Vagina (tissue), 2 donors: ENCODE data around the gene ADCY1. TPM values are rescaled to one million over a fixed set of nuclear protein-coding genes. Genes with fewer than 3 reads are reported as not detected.

Source experiments
- DNase-seq, 2 donors: peaks; one replicate each; pipeline ENCODE4 v3.0.0-alpha.2; 2017; ENCODE audit errors: extremely low spot score in 2 of 2
- H3K27ac ChIP-seq: fragments of 200-600 bp; sonication (generic); one replicate; pipeline ENCODE4 v1.5.1; 2019
- H3K27me3 ChIP-seq: fragments of 200-600 bp; sonication (generic); one replicate; pipeline ENCODE4 v1.5.1; 2019
- H3K36me3 ChIP-seq, 2 donors: fragments of 200-600 bp; sonication (generic); one replicate each; pipeline ENCODE4 v1.5.1; 2017 to 2019
- H3K4me1 ChIP-seq: fragments of 200-600 bp; sonication (generic); one replicate; pipeline ENCODE4 v1.5.1; 2019
- H3K4me3 ChIP-seq, 2 donors: fragments of 200-600 bp; sonication (generic); 1 replicate in 1 of 2; 2 replicates in 1 of 2; pipeline ENCODE4 v1.5.1; 2016 to 2019
- H3K9me3 ChIP-seq: fragments of 200-600 bp; sonication (generic); one replicate; pipeline ENCODE4 v1.5.1; 2019
- CTCF ChIP-seq, 3 experiments: fragments of 450-650 bp in 2 of 3; fragments of 200-600 bp in 1 of 3; sonication (generic) in 1 of 3; IDR thresholded peaks; one replicate each; pipeline ENCODE4 v1.5.1; 2017 to 2019; ENCODE audit warnings: antibody characterized with exemption in 3 of 3, mild to moderate bottlenecking in 2 of 3, moderate library complexity in 2 of 3
- POLR2A ChIP-seq, 2 donors: fragments of 450-650 bp; IDR thresholded peaks; one replicate each; pipeline ENCODE4 v1.6.1; 2017; ENCODE audit warnings: antibody characterized with exemption in 2 of 2, mild to moderate bottlenecking in 2 of 2, moderate library complexity in 2 of 2
- POLR2AphosphoS5 ChIP-seq, 2 donors: sonication (generic); formaldehyde crosslinking; IDR thresholded peaks; one replicate each; pipeline ENCODE4 v1.9.0; 2017; ENCODE audit warnings: antibody characterized with exemption in 2 of 2, mild to moderate bottlenecking in 2 of 2, low read depth in 1 of 2; ENCODE audit not compliant: insufficient read depth in 1 of 2
- intact Hi-C: fragments of 100-400 bp; cut with DNase I; formaldehyde crosslinking; loops from one replicate; pipeline ENCODE4 v1.15.1; 2023
- total RNA-seq: library from RNA; depleted of rRNA; stranded (reverse); fragments of >200 nt; gene quantifications from one replicate; pipeline ENCODE4 v1.2.3, GENCODE V29; 2016

The ADCY1 gene
- total RNA-seq, 1 donor from 2014 or later: 2.5 TPM

GRCh38 chr7:45650404-45651394 lies 76.5 kb downstream of the ADCY1 start:
- no peaks in the 10 kb centered on the region for H3K27me3 ChIP-seq
- H3K4me1 ChIP-seq: no peaks in the 10 kb centered on the region
- H3K36me3 ChIP-seq: no peaks in the 10 kb centered on the region
- TF ChIP-seq POLR2AphosphoS5 (IDR thresholded peaks at IDR 0.05; ENCODE audit: insufficient read depth in 1 of 2, low read depth in 1 of 2) (no peak), CTCF (IDR thresholded peaks at IDR 0.05) (no peak), POLR2A (IDR thresholded peaks at IDR 0.05) (no peak)
- no peak overlapping the region for H3K27ac ChIP-seq
- no peak overlapping the region for H3K4me3 ChIP-seq
- no peaks in the 10 kb centered on the region for H3K9me3 ChIP-seq
- intact Hi-C loops: no loop called here
- peak in 1 of 2 donors; percentile 76 for DNase-seq

- intact Hi-C loops: no loop called here
- DNase-seq: no peak
- Histone ChIP-seq H3K27ac (no peak overlapping the region), H3K27me3 (no peaks in the 10 kb centered on the region), H3K9me3 (no peaks in the 10 kb centered on the region), H3K36me3 (no peaks in the 10 kb centered on the region), H3K4me3 (no peak overlapping the region), H3K4me1 (no peaks in the 10 kb centered on the region)
- TF ChIP-seq POLR2AphosphoS5 (IDR thresholded peaks at IDR 0.05; ENCODE audit: insufficient read depth in 1 of 2, low read depth in 1 of 2) (no peak), POLR2A (IDR thresholded peaks at IDR 0.05) (no peak), CTCF (IDR thresholded peaks at IDR 0.05) (no peak)
These were observed 77.4 kb downstream of the ADCY1 start for GRCh38 chr7:45651540-45651939.

GRCh38 chr7:45652630-45653029 lies 78.5 kb downstream of the ADCY1 start:
- TF ChIP-seq POLR2A (IDR thresholded peaks at IDR 0.05) (no peak), CTCF (IDR thresholded peaks at IDR 0.05) (no peak), POLR2AphosphoS5 (IDR thresholded peaks at IDR 0.05; ENCODE audit: insufficient read depth in 1 of 2, low read depth in 1 of 2) (no peak)
- intact Hi-C loops: no loop called here
- Histone ChIP-seq H3K27me3 (no peaks in the 10 kb centered on the region), H3K4me3 (no peak overlapping the region), H3K9me3 (no peaks in the 10 kb centered on the region), H3K4me1 (no peaks in the 10 kb centered on the region), H3K27ac (no peak overlapping the region), H3K36me3 (no peaks in the 10 kb centered on the region)
- DNase-seq: peak in 1 of 2 donors; percentile 79

GRCh38 chr7:45653209-45653907 lies 79.2 kb downstream of the ADCY1 start:
- H3K27me3 ChIP-seq: no peaks in the 10 kb centered on the region
- intact Hi-C loops: no loop called here
- peak; percentile 74 to 90 for DNase-seq

More at GRCh38 chr7:45653209-45653907, 79.2 kb downstream of the ADCY1 start:
- Histone ChIP-seq H3K4me3 (no peak overlapping the region), H3K9me3 (no peaks in the 10 kb centered on the region), H3K27ac (no peak overlapping the region), H3K4me1 (no peaks in the 10 kb centered on the region), H3K36me3 (no peaks in the 10 kb centered on the region)
- TF ChIP-seq POLR2A (IDR thresholded peaks at IDR 0.05): no peak
- no peak for TF ChIP-seq POLR2AphosphoS5 (IDR thresholded peaks at IDR 0.05; ENCODE audit: insufficient read depth in 1 of 2, low read depth in 1 of 2)
- TF ChIP-seq CTCF (IDR thresholded peaks at IDR 0.05): no peak
